H9 (cell line): Measurements from ENCODE around the gene AMN. TPM values are rescaled to one million over a fixed set of nuclear protein-coding genes. Genes with fewer than 3 reads are reported as not detected.

Source experiments
- DNase-seq: peaks from one replicate; pipeline ENCODE4 v3.0.0-alpha.2; 2017
- H2AFZ ChIP-seq: one replicate; pipeline ENCODE4 v1.6.1; 2013; ENCODE audit warnings: mild to moderate bottlenecking, low read length, control low read depth, moderate library complexity
- H2AK5ac ChIP-seq: 2 replicates; pipeline ENCODE4 v1.6.1; 2013; ENCODE audit warnings: low read length, control low read depth, mixed read lengths; ENCODE audit not compliant: insufficient read length
- H2BK120ac ChIP-seq: one replicate; pipeline ENCODE4 v1.6.1; 2013; ENCODE audit warnings: low read depth, mild to moderate bottlenecking, low read length, control low read depth, inconsistent platforms; ENCODE audit not compliant: poor library complexity, severe bottlenecking
- H2BK12ac ChIP-seq: 2 replicates; pipeline ENCODE4 v1.6.1; 2013; ENCODE audit warnings: low read length, control low read depth, mixed read lengths, low read depth; ENCODE audit not compliant: insufficient read length
- H2BK15ac ChIP-seq: 2 replicates; pipeline ENCODE4 v1.6.1; 2013; ENCODE audit warnings: low read depth, low read length, control low read depth
- H2BK20ac ChIP-seq: one replicate; pipeline ENCODE4 v1.6.1; 2013; ENCODE audit warnings: low read depth, mild to moderate bottlenecking, low read length, control low read depth, inconsistent platforms; ENCODE audit not compliant: poor library complexity, severe bottlenecking
- H2BK5ac ChIP-seq: 2 replicates; pipeline ENCODE4 v1.6.1; 2013; ENCODE audit warnings: low read length, control low read depth, mixed read lengths; ENCODE audit not compliant: insufficient read length
- H3K14ac ChIP-seq: 2 replicates; pipeline ENCODE4 v1.6.1; 2013; ENCODE audit warnings: low read length, control low read depth; ENCODE audit not compliant: insufficient read depth
- H3K18ac ChIP-seq: 2 replicates; pipeline ENCODE4 v1.6.1; 2013; ENCODE audit warnings: low read depth, mild to moderate bottlenecking, mixed read lengths, low read length, control low read depth; ENCODE audit not compliant: insufficient read length
- H3K23ac ChIP-seq: 2 replicates; pipeline ENCODE4 v1.6.1; 2013; ENCODE audit warnings: low read length, control low read depth, mixed read lengths, low read depth; ENCODE audit not compliant: insufficient read length
- H3K23me2 ChIP-seq: 2 replicates; pipeline ENCODE4 v1.6.1; 2013; ENCODE audit warnings: low read depth, mild to moderate bottlenecking, mixed read lengths, low read length, control low read depth; ENCODE audit not compliant: insufficient read length, poor library complexity, severe bottlenecking
- H3K27ac ChIP-seq: 2 replicates; pipeline ENCODE4 v1.5.1; 2013; ENCODE audit warnings: low read length, control low read depth, mixed read lengths, low read depth; ENCODE audit not compliant: insufficient read length
- H3K27me3 ChIP-seq: 2 replicates; pipeline ENCODE4 v1.6.1; 2013; ENCODE audit warnings: low read length, control low read depth, inconsistent platforms; ENCODE audit not compliant: insufficient read depth
- H3K4ac ChIP-seq: 2 replicates; pipeline ENCODE4 v1.6.1; 2013; ENCODE audit warnings: low read depth, mild to moderate bottlenecking, control low read depth, inconsistent platforms, low read length, moderate library complexity
- H3K4me1 ChIP-seq: 2 replicates; pipeline ENCODE4 v1.6.1; 2013; ENCODE audit warnings: low read length, control low read depth, inconsistent platforms; ENCODE audit not compliant: insufficient read depth
- H3K4me2 ChIP-seq: 2 replicates; pipeline ENCODE4 v1.6.1; 2013; ENCODE audit warnings: low read length, control low read depth, mixed read lengths; ENCODE audit not compliant: insufficient read length, insufficient read depth
- H3K56ac ChIP-seq: 2 replicates; pipeline ENCODE4 v1.6.1; 2013; ENCODE audit warnings: low read depth, mild to moderate bottlenecking, mixed read lengths, low read length, control low read depth; ENCODE audit not compliant: insufficient read length
- H3K79me1 ChIP-seq: 2 replicates; pipeline ENCODE4 v1.6.1; 2013; ENCODE audit warnings: low read depth, mild to moderate bottlenecking, moderate library complexity, low read length, control low read depth, inconsistent platforms; ENCODE audit not compliant: insufficient read depth, poor library complexity, severe bottlenecking
- H3K79me2 ChIP-seq: 2 replicates; pipeline ENCODE4 v1.6.1; 2013; ENCODE audit warnings: low read length, control low read depth, inconsistent platforms; ENCODE audit not compliant: insufficient read depth
- H3K9ac ChIP-seq: 2 replicates; pipeline ENCODE4 v1.6.1; 2013; ENCODE audit warnings: low read length, control low read depth, mixed read lengths; ENCODE audit not compliant: insufficient read length; ENCODE audit errors: extremely low read depth
- H3K9me3 ChIP-seq: one replicate; pipeline ENCODE4 v1.6.1; 2013; ENCODE audit warnings: low read depth, low read length, inconsistent platforms; ENCODE audit not compliant: control insufficient read depth
- H3T11ph ChIP-seq: one replicate; pipeline ENCODE4 v1.6.1; 2013; ENCODE audit warnings: mild to moderate bottlenecking, low read length, control low read depth, inconsistent platforms
- H4K20me1 ChIP-seq: one replicate; pipeline ENCODE4 v1.6.1; 2013; ENCODE audit not compliant: control insufficient read depth, insufficient read length, insufficient read depth
- H4K5ac ChIP-seq: 2 replicates; pipeline ENCODE4 v1.6.1; 2013; ENCODE audit warnings: low read depth, mild to moderate bottlenecking, mixed read lengths, low read length, control low read depth; ENCODE audit not compliant: insufficient read length
- H4K8ac ChIP-seq: replicated peaks from 2 replicates; pipeline ENCODE4 v1.6.1; 2013; ENCODE audit warnings: low read length, control low read depth, mixed read lengths, low read depth; ENCODE audit not compliant: insufficient read length
- H4K91ac ChIP-seq: 2 replicates; pipeline ENCODE4 v1.6.1; 2013; ENCODE audit warnings: low read depth, mild to moderate bottlenecking, moderate library complexity, mixed read lengths, low read length, control low read depth; ENCODE audit not compliant: insufficient read length
- H3K27ac Mint-ChIP-seq, 3 experiments: 2 replicates in 2 of 3; 3 replicates in 1 of 3; pipeline ENCODE4 v1.8.0; 2020 to 2021; ENCODE audit warnings: mixed read lengths in 3 of 3, mild to moderate bottlenecking in 1 of 3, moderate library complexity in 1 of 3
- H3K27me3 Mint-ChIP-seq: 2 replicates; pipeline ENCODE4 v1.8.0; 2021; ENCODE audit warnings: low read depth, mild to moderate bottlenecking, moderate library complexity, mixed read lengths
- H3K36me3 Mint-ChIP-seq, 3 experiments: 2 replicates in 2 of 3; 3 replicates in 1 of 3; pipeline ENCODE4 v1.8.0; 2020 to 2021; ENCODE audit warnings: low read depth in 3 of 3, mixed read lengths in 3 of 3; ENCODE audit not compliant: insufficient read depth in 1 of 3
- H3K4me1 Mint-ChIP-seq, 2 experiments: 2 replicates each; pipeline ENCODE4 v1.8.0; 2020; ENCODE audit warnings: mixed read lengths in 2 of 2
- H3K4me3 Mint-ChIP-seq, 2 experiments: 2 replicates in 1 of 2; 3 replicates in 1 of 2; pipeline ENCODE4 v1.8.0; 2020 to 2021; ENCODE audit warnings: mild to moderate bottlenecking in 2 of 2, mixed read lengths in 2 of 2, moderate library complexity in 1 of 2
- H3K9me3 Mint-ChIP-seq, 2 experiments: 2 replicates in 1 of 2; 3 replicates in 1 of 2; pipeline ENCODE4 v1.8.0; 2020; ENCODE audit warnings: mild to moderate bottlenecking in 2 of 2, mixed read lengths in 2 of 2, moderate library complexity in 1 of 2
- WGBS: extraction: QIAGEN DNeasy Blood & Tissue Kit; methylation state at CpG from one replicate; pipeline ENCODE4 v1.1.7; 2013; ENCODE audit warnings: missing lambda C conversion rate, low lambda C conversion rate, mixed read lengths; ENCODE audit not compliant: insufficient read length; ENCODE audit errors: extremely low coverage; 5-methylcytosine and 5-hydroxymethylcytosine counted together
- total RNA-seq: library from RNA; stranded (reverse); gene quantifications from 2 replicates; pipeline ENCODE4 v1.2.1, GENCODE V29; 2021
- TF ChIP-seq, protein P1 (sequence below): fragments of 200-600 bp; sonication (generic); conservative IDR thresholded peaks from 3 replicates; pipeline ENCODE4 v1.8.0; 2021; ENCODE audit warnings: antibody characterized with exemption, mild to moderate bottlenecking

AMN gene
- total RNA-seq, 1 experiment from 2014 or later, result 1.9 TPM

DNA sequence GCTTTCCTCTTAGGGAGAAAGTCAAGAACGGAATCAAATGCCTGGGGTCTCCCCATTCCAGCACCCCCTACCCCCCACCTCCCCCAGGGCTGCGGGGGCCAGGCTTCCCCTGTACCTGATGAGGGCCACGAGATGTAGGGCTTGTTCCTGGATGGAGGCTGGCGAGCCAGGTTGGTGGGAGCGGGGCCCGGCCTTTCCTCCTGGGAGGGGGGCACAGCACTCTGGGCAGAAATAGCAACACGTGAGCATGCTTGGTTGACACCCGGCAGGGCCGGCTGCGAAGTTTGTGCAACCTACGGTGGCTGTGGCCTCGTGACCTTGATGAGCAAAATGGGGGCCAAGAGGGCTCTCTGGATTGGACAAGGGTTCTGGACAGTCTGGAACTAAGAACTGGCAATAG lies 15.7 kb downstream of the AMN start:
- H2AFZ ChIP-seq, result no peak overlapping the region
- no CpG with 5 or more reads among the region's 12 CpGs for WGBS
- no peak overlapping the region for H3K23ac ChIP-seq

More for the DNA sequence above, 15.7 kb downstream of the AMN start:
- TF ChIP-seq, protein P1, sequence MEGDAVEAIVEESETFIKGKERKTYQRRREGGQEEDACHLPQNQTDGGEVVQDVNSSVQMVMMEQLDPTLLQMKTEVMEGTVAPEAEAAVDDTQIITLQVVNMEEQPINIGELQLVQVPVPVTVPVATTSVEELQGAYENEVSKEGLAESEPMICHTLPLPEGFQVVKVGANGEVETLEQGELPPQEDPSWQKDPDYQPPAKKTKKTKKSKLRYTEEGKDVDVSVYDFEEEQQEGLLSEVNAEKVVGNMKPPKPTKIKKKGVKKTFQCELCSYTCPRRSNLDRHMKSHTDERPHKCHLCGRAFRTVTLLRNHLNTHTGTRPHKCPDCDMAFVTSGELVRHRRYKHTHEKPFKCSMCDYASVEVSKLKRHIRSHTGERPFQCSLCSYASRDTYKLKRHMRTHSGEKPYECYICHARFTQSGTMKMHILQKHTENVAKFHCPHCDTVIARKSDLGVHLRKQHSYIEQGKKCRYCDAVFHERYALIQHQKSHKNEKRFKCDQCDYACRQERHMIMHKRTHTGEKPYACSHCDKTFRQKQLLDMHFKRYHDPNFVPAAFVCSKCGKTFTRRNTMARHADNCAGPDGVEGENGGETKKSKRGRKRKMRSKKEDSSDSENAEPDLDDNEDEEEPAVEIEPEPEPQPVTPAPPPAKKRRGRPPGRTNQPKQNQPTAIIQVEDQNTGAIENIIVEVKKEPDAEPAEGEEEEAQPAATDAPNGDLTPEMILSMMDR, result no peak
- no peak overlapping the region for H4K5ac ChIP-seq
- no peak overlapping the region for H2AK5ac ChIP-seq
- no peak overlapping the region for H2BK12ac ChIP-seq
- Mint-ChIP-seq H3K9me3 (no peaks in the 10 kb centered on the region), H3K27me3 (no peaks in the 10 kb centered on the region), H3K27ac (no peak overlapping the region), H3K36me3 (peaks cover 15 to 83% (median 51%) of the 10 kb centered on the region in 3 experiments; a peak in 6 of 7 replicates), H3K4me3 (no peak overlapping the region), H3K4me1 (no peaks in the 10 kb centered on the region)
- H3K56ac ChIP-seq, result no peak overlapping the region
- no peak overlapping the region for H3K18ac ChIP-seq
- H3K27me3 ChIP-seq, result no peaks in the 10 kb centered on the region
- H3K79me1 ChIP-seq, result no peaks in the 10 kb centered on the region
- no peak overlapping the region for H2BK5ac ChIP-seq
- no peaks in the 10 kb centered on the region for H3K4me1 ChIP-seq
- H3K79me2 ChIP-seq, result no peaks in the 10 kb centered on the region
- H3K4ac ChIP-seq, result no peak overlapping the region
- no peaks in the 10 kb centered on the region for H3K9me3 ChIP-seq
- no peaks in the 10 kb centered on the region for H4K20me1 ChIP-seq
- H3K14ac ChIP-seq, result no peak overlapping the region
- H4K91ac ChIP-seq, result no peak overlapping the region
- H3K23me2 ChIP-seq, result no peaks in the 10 kb centered on the region
- DNase-seq, result peak; percentile 8
- H2BK20ac ChIP-seq, result no peak overlapping the region
- H3K4me2 ChIP-seq, result no peak overlapping the region
- no peak overlapping the region for H3T11ph ChIP-seq
- no peak overlapping the region for H3K27ac ChIP-seq
- no peak overlapping the region for H3K9ac ChIP-seq
- no peak overlapping the region for H4K8ac ChIP-seq
- H2BK120ac ChIP-seq, result no peak overlapping the region
- H2BK15ac ChIP-seq, result no peak overlapping the region
